GM21576 (cell line): ENCODE data around the gene OSCP1.

Experiments
- ATAC-seq: cut with Tn5 transposase; IDR thresholded peaks from one replicate; pipeline ENCODE4 v1.9.1; 2021; ENCODE audit warnings: mild to moderate bottlenecking, moderate library complexity; ENCODE audit not compliant: unreplicated experiment

The OSCP1 gene

GRCh38 chr1:36411674-36412648 is 38.3 kb downstream of the OSCP1 start:
- ATAC-seq, result no peak

- ATAC-seq, result no peak
Observed at GRCh38 chr1:36408479-36408878, 41.8 kb downstream of the OSCP1 start.

- ATAC-seq, result no peak
Observed at GRCh38 chr1:36406440-36406839, 43.8 kb downstream of the OSCP1 start.

GRCh38 chr1:36402504-36402890 is 47.8 kb downstream of the OSCP1 start:
- ATAC-seq, result no peak

GRCh38 chr1:36401602-36402503 is 48.4 kb downstream of the OSCP1 start:
- ATAC-seq, result no peak

GRCh38 chr1:36400825-36401601 is 49.2 kb downstream of the OSCP1 start:
- peak; percentile 56 for ATAC-seq

GRCh38 chr1:36400514-36400824 is 49.8 kb downstream of the OSCP1 start:
- ATAC-seq, result peak; percentile 1

- ATAC-seq, result no peak
Observed at GRCh38 chr1:36398370-36398977, 51.8 kb downstream of the OSCP1 start.

GRCh38 chr1:36397378-36398230 is 52.6 kb downstream of the OSCP1 start, which contains the start of gene LSM10:
Gene LSM10 (minus strand): TSS chr1:36397908. CDS start chr1:36394129, 3,779 bp downstream.
- peak; percentile 52 for ATAC-seq

- peak; percentile 20 for ATAC-seq
Observed at GRCh38 chr1:36397083-36397377, 53.2 kb downstream of the OSCP1 start.

- no peak for ATAC-seq
Observed at GRCh38 chr1:36396359-36396758, 53.9 kb downstream of the OSCP1 start.

GRCh38 chr1:36393686-36394085 is 56.6 kb downstream of the OSCP1 start:
- no peak for ATAC-seq

- no peak for ATAC-seq
Observed at GRCh38 chr1:36392836-36393235, 57.4 kb downstream of the OSCP1 start.

GRCh38 chr1:36391271-36391670 is 59.0 kb downstream of the OSCP1 start:
- no peak for ATAC-seq

GRCh38 chr1:36390411-36390810 is 59.8 kb downstream of the OSCP1 start:
- no peak for ATAC-seq

- ATAC-seq, result no peak
Observed at GRCh38 chr1:36389999-36390398, 60.3 kb downstream of the OSCP1 start.

- no peak for ATAC-seq
Observed at GRCh38 chr1:36389261-36389660, 61.0 kb downstream of the OSCP1 start.

GRCh38 chr1:36387141-36387949 is 62.9 kb downstream of the OSCP1 start:
- no peak for ATAC-seq
